CD4-positive, alpha-beta T cell treated with Interleukin-6 for 4 hours (primary cell): Measurements from ENCODE around the gene ZNF225.
A peak's percentile ranks its signal among the peaks of the same experiment; 100 is the strongest.
"Not testable (repeated sequence)": the region's sequence is repeated elsewhere in the genome, so short reads cannot be mapped to it uniquely, and the experiment has no call there.

Experiments
- DNase-seq: peaks from one replicate; pipeline ENCODE4 v3.0.0-alpha.2; 2020; ENCODE audit warnings: mixed read lengths

ZNF225 gene

GRCh38 chr19:44164327-44164672 is 51.1 kb downstream of the ZNF225 start:
- DNase-seq = no peak

GRCh38 chr19:44164673-44165512 is 51.7 kb downstream of the ZNF225 start, which contains the start of gene ZNF226:
TSS of gene ZNF226 (plus strand) at chr19:44165100. CDS start at chr19:44170081, 4,981 bp downstream.
- DNase-seq = peak; percentile 84

GRCh38 chr19:44170660-44171059 is 57.5 kb downstream of the ZNF225 start:
- not testable (repeated sequence) for DNase-seq

GRCh38 chr19:44176590-44176989 is 63.4 kb downstream of the ZNF225 start:
- DNase-seq = no peak

GRCh38 chr19:44180968-44181367 is 67.8 kb downstream of the ZNF225 start:
- no peak for DNase-seq

- no peak for DNase-seq
Observed at GRCh38 chr19:44182145-44182544, 68.9 kb downstream of the ZNF225 start.
